SK-N-SH (cell line): ENCODE results near the gene ULBP1. TPM values are rescaled to one million over a fixed set of nuclear protein-coding genes. Genes with fewer than 3 reads are reported as not detected.

Source experiments
- CTCF ChIA-PET: fragments of 300-600, 350-600 bp; formaldehyde crosslinking; extraction: SDS; loops from one replicate; lab custom pipeline; 2021; lab: Yijun Ruan, JAX
- POLR2A ChIA-PET: fragments of 350-600 bp; sonication (Branson Sonifier 250); formaldehyde crosslinking; extraction: SDS; loops from one replicate; lab custom pipeline; 2020; ENCODE audit warnings: antibody characterized with exemption, inconsistent platforms; lab: Yijun Ruan, JAX
- DNase-seq: peaks from one replicate; pipeline ENCODE4 v3.0.0; 2012
- H2AFZ ChIP-seq: fragments of 200-600 bp; sonication (generic); 2 replicates; pipeline ENCODE4 v1.8.1; 2016; ENCODE audit warnings: antibody characterized with exemption, mild to moderate bottlenecking, low read depth
- H3F3A ChIP-seq: fragments of 200-600 bp; sonication (generic); replicated peaks from 2 replicates; pipeline ENCODE3; 2016; ENCODE audit warnings: antibody characterized with exemption, mild to moderate bottlenecking; ENCODE audit not compliant: insufficient read depth
- H3K27ac ChIP-seq, 2 experiments: fragments of 200-500 bp in 1 of 2; fragments of 200-600 bp in 1 of 2; sonication (Bioruptor generic) in 1 of 2; sonication (generic), shearing (Covaris generic) in 1 of 2; 2 replicates each; pipeline versions ENCODE4 v1.5.1 to v1.6.1; 2014 to 2016; ENCODE audit warnings: low read depth in 2 of 2, inconsistent platforms in 1 of 2, low read length in 1 of 2, mild to moderate bottlenecking in 1 of 2, mixed read lengths in 1 of 2
- H3K27me3 ChIP-seq: fragments of 200-600 bp; sonication (generic), shearing (Covaris generic); 2 replicates; pipeline ENCODE4 v1.6.1; 2016; ENCODE audit warnings: mixed run types; ENCODE audit not compliant: insufficient read depth
- H3K36me3 ChIP-seq, 2 experiments: fragments of 200-500 bp in 1 of 2; fragments of 200-600 bp in 1 of 2; sonication (Bioruptor generic) in 1 of 2; sonication (generic) in 1 of 2; replicated peaks in 1 of 2; 2 replicates each; pipeline versions ENCODE3 to v1.5.1; 2014 to 2016; ENCODE audit warnings: low read length in 1 of 2, mild to moderate bottlenecking in 1 of 2; ENCODE audit not compliant: insufficient read depth in 2 of 2, control insufficient read depth in 1 of 2
- H3K4me1 ChIP-seq, 2 experiments: fragments of 200-500 bp in 1 of 2; fragments of 200-600 bp in 1 of 2; sonication (Bioruptor generic) in 1 of 2; sonication (generic), shearing (Covaris generic) in 1 of 2; 2 replicates each; pipeline versions ENCODE4 v1.5.1 to v1.6.1; 2014 to 2016; ENCODE audit warnings: low read depth in 1 of 2, low read length in 1 of 2, mixed run types in 1 of 2; ENCODE audit not compliant: insufficient read depth in 2 of 2, control insufficient read depth in 1 of 2
- H3K4me2 ChIP-seq: fragments of 200-600 bp; sonication (generic), shearing (Covaris generic); 2 replicates; pipeline ENCODE4 v1.6.1; 2017; ENCODE audit warnings: mixed run types
- H3K4me3 ChIP-seq, 2 experiments: fragments of 200-500 bp in 1 of 2; fragments of 200-600 bp in 1 of 2; sonication (Bioruptor generic) in 1 of 2; sonication (generic), shearing (Covaris generic) in 1 of 2; 2 replicates each; pipeline versions ENCODE4 v1.5.1 to v1.8.1; 2014 to 2016; ENCODE audit warnings: low read depth in 2 of 2, inconsistent platforms in 1 of 2, low read length in 1 of 2, mild to moderate bottlenecking in 1 of 2, mixed read lengths in 1 of 2, moderate library complexity in 1 of 2
- H3K79me2 ChIP-seq: fragments of 200-600 bp; sonication (generic); 2 replicates; pipeline ENCODE4 v1.8.1; 2017; ENCODE audit warnings: mild to moderate bottlenecking; ENCODE audit not compliant: insufficient read depth
- H3K9ac ChIP-seq: fragments of 200-600 bp; sonication (generic); 2 replicates; pipeline ENCODE4 v1.6.1; 2017; ENCODE audit warnings: mixed run types
- H3K9me2 ChIP-seq: fragments of 200-600 bp; sonication (generic); 2 replicates; pipeline ENCODE4 v1.6.1; 2017; ENCODE audit warnings: mixed run types
- H3K9me3 ChIP-seq: fragments of 200-600 bp; sonication (generic); 2 replicates; pipeline ENCODE4 v1.6.1; 2017; ENCODE audit warnings: mixed run types, mild to moderate bottlenecking, moderate library complexity
- H4K20me1 ChIP-seq: fragments of 200-600 bp; sonication (generic); 2 replicates; pipeline ENCODE4 v1.6.1; 2017; ENCODE audit warnings: mild to moderate bottlenecking, mixed run types; ENCODE audit not compliant: insufficient read depth
- CHD2 ChIP-seq: fragments of 150-350 bp; IDR thresholded peaks from 2 replicates; pipeline ENCODE4 v1.6.1; 2018; ENCODE audit warnings: low read length; ENCODE audit not compliant: partially characterized antibody
- EP300 ChIP-seq, 2 experiments: IDR thresholded peaks; 2 replicates each; pipeline versions ENCODE4 v1.4.0 to v1.6.1; 2012; ENCODE audit warnings: borderline replicate concordance in 1 of 2, low read depth in 1 of 2, low read length in 1 of 2
- EZH2phosphoT487 ChIP-seq: fragments of 200-600 bp; sonication (generic); IDR thresholded peaks from 2 replicates; pipeline ENCODE4 v1.6.1; 2017; ENCODE audit warnings: low read depth, mixed run types, mild to moderate bottlenecking, antibody characterized with exemption, moderate library complexity, borderline replicate concordance
- FOSL2 ChIP-seq: IDR thresholded peaks from 2 replicates; pipeline ENCODE4 v1.4.0; 2012; ENCODE audit warnings: low read depth, mild to moderate bottlenecking, moderate library complexity, borderline replicate concordance
- FOXJ3 ChIP-seq: sonication (generic); formaldehyde crosslinking; IDR thresholded peaks from 2 replicates; pipeline ENCODE4 v1.5.1; 2020; ENCODE audit warnings: mild to moderate bottlenecking, missing genetic modification reagents
- MEF2A ChIP-seq: IDR thresholded peaks from 2 replicates; pipeline ENCODE4 v1.4.0; 2012; ENCODE audit warnings: low read depth, borderline replicate concordance
- RXRA ChIP-seq: IDR thresholded peaks from 2 replicates; pipeline ENCODE4 v1.4.0; 2012; ENCODE audit warnings: low read depth, mild to moderate bottlenecking, borderline replicate concordance
- SIN3A ChIP-seq: IDR thresholded peaks from 2 replicates; pipeline ENCODE4 v1.6.1; 2012; ENCODE audit warnings: low read depth, mild to moderate bottlenecking, low read length, moderate library complexity, borderline replicate concordance
- TAF1 ChIP-seq: IDR thresholded peaks from 2 replicates; pipeline ENCODE4 v1.6.1; 2012; ENCODE audit warnings: low read depth, mild to moderate bottlenecking, low read length, moderate library complexity, borderline replicate concordance
- WGBS: methylation state at CpG from one replicate; pipeline ENCODE4 v1.1.6; 2017; ENCODE audit warnings: low lambda C conversion rate; 5-methylcytosine and 5-hydroxymethylcytosine counted together
- polyA plus RNA-seq, 3 experiments: library from polyadenylated mRNA; depleted of rRNA; stranded (reverse); fragments of >200 nt; gene quantifications; 2 replicates each; pipeline ENCODE4 v1.2.3, GENCODE V29; 2012
- TF ChIP-seq, protein P1 (sequence below): IDR thresholded peaks from 2 replicates; pipeline ENCODE4 v1.4.0; 2012; ENCODE audit warnings: low read depth, borderline replicate concordance
- TF ChIP-seq, protein P2 (sequence below): fragments of 150-350 bp; IDR thresholded peaks from 2 replicates; pipeline ENCODE4 v1.6.1; 2016; ENCODE audit warnings: mild to moderate bottlenecking, low read depth, low read length
- TF ChIP-seq, protein P3 (sequence below): IDR thresholded peaks from 2 replicates; pipeline ENCODE4 v1.4.0; 2012; ENCODE audit warnings: low read depth

Gene ULBP1
- polyA plus RNA-seq, 1 of the 3 experiments (the other 2 are of a cell fraction) = 0.02 TPM

DNA sequence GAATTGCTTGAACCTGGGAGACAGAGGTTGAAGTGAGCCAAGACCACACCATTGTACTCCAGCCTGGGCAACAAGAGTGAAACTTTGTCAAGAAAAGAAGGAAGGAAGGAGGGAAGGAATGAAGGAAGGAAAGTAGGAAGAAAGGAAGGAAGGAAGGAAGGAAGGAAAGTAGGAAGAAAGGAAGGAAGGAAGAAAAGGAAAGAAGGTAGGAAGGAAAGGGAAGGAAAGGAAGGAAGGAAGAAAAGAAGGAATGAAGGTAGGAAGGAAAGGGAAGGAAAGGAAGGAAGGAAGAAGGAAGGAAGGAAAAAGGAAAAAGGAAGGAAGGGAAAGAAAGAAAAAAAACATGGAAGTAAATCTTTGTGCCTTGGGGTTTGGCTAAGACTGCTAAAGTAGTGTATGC, 11.7 kb downstream of the ULBP1 start:
- Histone ChIP-seq H2AFZ (no peak overlapping the region), H3K36me3 (no peaks in the 10 kb centered on the region), H4K20me1 (no peaks in the 10 kb centered on the region), H3K9ac (no peak overlapping the region), H3K27me3 (peaks cover 25% of the 10 kb centered on the region; the same call in 1 of the 2 replicates), H3K4me1 (no peaks in the 10 kb centered on the region), H3K9me2 (no peaks in the 10 kb centered on the region), H3K4me3 (no peak overlapping the region), H3K79me2 (no peaks in the 10 kb centered on the region), H3F3A (no peaks in the 10 kb centered on the region), H3K27ac (no peak overlapping the region), H3K9me3 (no peaks in the 10 kb centered on the region), H3K4me2 (no peak overlapping the region)
- TF ChIP-seq, protein P1, sequence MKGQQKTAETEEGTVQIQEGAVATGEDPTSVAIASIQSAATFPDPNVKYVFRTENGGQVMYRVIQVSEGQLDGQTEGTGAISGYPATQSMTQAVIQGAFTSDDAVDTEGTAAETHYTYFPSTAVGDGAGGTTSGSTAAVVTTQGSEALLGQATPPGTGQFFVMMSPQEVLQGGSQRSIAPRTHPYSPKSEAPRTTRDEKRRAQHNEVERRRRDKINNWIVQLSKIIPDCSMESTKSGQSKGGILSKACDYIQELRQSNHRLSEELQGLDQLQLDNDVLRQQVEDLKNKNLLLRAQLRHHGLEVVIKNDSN = no peak
- TF ChIP-seq TAF1 (no peak), FOXJ3 (CRISPR knock-in tag) (no peak), SIN3A (no peak), EZH2phosphoT487 (no peak), CHD2 (no peak), RXRA (no peak), EP300 (IDR thresholded peaks at IDR 0.05; ENCODE audit: borderline replicate concordance in 1 of 2, low read depth in 1 of 2, low read length in 1 of 2) (no peak), MEF2A (no peak), FOSL2 (no peak)
- DNase-seq = no peak
- ChIA-PET CTCF (no interaction called here), POLR2A (no interaction called here)

DNA sequence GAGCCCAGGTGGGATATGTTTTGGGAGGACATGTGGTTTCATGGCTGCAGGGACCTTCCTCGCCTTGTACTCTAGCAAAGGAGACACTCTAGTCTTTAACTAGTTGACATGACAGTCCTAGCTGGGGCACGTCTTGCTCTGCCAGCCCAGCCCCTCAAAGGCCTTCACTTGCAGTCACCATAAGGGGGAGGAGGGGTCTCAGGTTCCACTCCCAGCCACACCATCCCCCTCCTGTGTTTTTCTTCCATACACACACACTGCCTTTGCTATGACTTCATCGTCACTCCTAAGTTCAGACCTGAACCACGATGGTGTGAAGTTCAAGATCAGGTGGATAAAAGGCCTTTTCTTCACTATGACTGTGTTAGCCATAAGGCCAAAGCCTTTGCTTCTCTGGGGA, 13.5 kb downstream of the ULBP1 start:
- Histone ChIP-seq H3K36me3 (no peaks in the 10 kb centered on the region), H3K9ac (no peak overlapping the region), H3K9me2 (no peaks in the 10 kb centered on the region), H3K27me3 (peaks cover 33% of the 10 kb centered on the region; the same call in 1 of the 2 replicates), H3K4me1 (no peaks in the 10 kb centered on the region), H3K79me2 (no peaks in the 10 kb centered on the region), H4K20me1 (no peaks in the 10 kb centered on the region), H3K4me2 (no peak overlapping the region), H3F3A (no peaks in the 10 kb centered on the region), H2AFZ (no peak overlapping the region), H3K27ac (no peak overlapping the region), H3K4me3 (no peak overlapping the region), H3K9me3 (no peaks in the 10 kb centered on the region)
- no peak for DNase-seq
- ChIA-PET POLR2A (no interaction called here), CTCF (interaction anchor here (1.4 kb wide), 1 partner anchor 40 kb away, joined by 3 read pairs; no protein-coding TSS in a partner anchor)
- 12% methylated on average over 3 of the region's 4 CpGs for WGBS
- TF ChIP-seq, protein P2, sequence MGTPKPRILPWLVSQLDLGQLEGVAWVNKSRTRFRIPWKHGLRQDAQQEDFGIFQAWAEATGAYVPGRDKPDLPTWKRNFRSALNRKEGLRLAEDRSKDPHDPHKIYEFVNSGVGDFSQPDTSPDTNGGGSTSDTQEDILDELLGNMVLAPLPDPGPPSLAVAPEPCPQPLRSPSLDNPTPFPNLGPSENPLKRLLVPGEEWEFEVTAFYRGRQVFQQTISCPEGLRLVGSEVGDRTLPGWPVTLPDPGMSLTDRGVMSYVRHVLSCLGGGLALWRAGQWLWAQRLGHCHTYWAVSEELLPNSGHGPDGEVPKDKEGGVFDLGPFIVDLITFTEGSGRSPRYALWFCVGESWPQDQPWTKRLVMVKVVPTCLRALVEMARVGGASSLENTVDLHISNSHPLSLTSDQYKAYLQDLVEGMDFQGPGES = no peak
- no peak for TF ChIP-seq FOSL2
- TF ChIP-seq, protein P1 = no peak
- TF ChIP-seq, protein P3, sequence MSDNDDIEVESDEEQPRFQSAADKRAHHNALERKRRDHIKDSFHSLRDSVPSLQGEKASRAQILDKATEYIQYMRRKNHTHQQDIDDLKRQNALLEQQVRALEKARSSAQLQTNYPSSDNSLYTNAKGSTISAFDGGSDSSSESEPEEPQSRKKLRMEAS = no peak
- no peak for TF ChIP-seq TAF1
